ENCODE data around the gene GRN.
"Not testable (repeated sequence)": the region's sequence is repeated elsewhere in the genome, so short reads cannot be mapped to it uniquely, and the experiment has no call there.

The GRN gene

GRCh38 chr17:44338702-44339101, 6.4 kb upstream of the GRN start:
- intact Hi-C loops (cut with DNase I) = no loop called here
- no peak for DNase-seq

GRCh38 chr17:44340553-44340952, 4.5 kb upstream of the GRN start:
- intact Hi-C loops (cut with DNase I); DNase-seq: not testable (repeated sequence)

DNA sequence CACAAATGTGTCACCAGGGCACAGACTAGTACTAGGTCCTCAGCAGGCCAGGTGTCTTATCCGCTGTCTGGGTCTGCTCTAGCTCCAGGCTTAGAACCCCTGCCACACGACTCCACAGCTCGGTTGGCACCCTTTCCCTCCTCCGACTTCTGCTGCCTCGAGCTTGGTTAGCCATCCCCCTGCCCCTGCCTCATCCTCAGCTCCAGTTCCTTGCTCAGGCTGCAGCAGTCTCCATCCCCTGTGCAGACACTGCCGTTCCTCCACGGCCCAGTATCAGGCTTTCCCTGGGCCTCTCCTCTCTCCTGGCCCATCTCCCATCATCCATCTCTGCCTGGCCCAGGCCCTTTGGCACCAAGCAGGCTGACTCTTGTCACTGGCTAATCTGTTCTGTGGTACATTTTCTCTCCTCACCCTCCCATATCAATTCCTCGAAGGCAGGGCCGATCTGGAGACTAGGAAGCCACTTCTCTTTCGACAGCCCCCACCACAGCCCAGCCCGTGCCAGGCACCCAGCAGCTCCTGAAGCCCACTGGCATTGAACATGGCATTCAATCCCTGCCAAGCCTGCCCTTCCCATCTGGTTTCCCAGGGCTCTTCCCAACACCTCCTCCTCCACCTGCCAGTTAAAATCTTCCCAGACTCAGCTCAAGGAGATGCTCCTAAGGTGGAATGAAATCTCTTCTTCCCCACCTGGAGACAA, 1.4 kb upstream of the GRN start:
- DNase-seq = no peak
- intact Hi-C loops (cut with DNase I) = no loop called here

GRCh38 chr17:44345454-44346026, 438 bp downstream of the GRN start:
- intact Hi-C loops (cut with DNase I) = loop anchor here (5.0 kb wide), 1 partner anchor 133 kb away; no protein-coding TSS in a partner anchor

GRCh38 chr17:44346064-44346844, 1.2 kb downstream of the GRN start:
- DNase-seq = no peak
- intact Hi-C loops (cut with DNase I) = loop anchor here (5.0 kb wide), 1 partner anchor 134 kb away; no protein-coding TSS in a partner anchor

More at GRCh38 chr17:44345454-44346026, 438 bp downstream of the GRN start:
- peak; percentile 45 to 93 (median 78) for DNase-seq

- intact Hi-C loops (cut with DNase I) = loop anchor here (5.0 kb wide), 1 partner anchor 135 kb away; no protein-coding TSS in a partner anchor
These were observed 2.3 kb downstream of the GRN start for GRCh38 chr17:44347206-44348055.

GRCh38 chr17:44348234-44348987, 3.3 kb downstream of the GRN start:
- DNase-seq = peak in 27 of 42 donors; percentile 26 to 67 (median 50)
- intact Hi-C loops (cut with DNase I) = loop anchor here (5.0 kb wide), 1 partner anchor 136 kb away; no protein-coding TSS in a partner anchor

More at GRCh38 chr17:44347206-44348055, 2.3 kb downstream of the GRN start:
- not testable (repeated sequence) for DNase-seq

DNA sequence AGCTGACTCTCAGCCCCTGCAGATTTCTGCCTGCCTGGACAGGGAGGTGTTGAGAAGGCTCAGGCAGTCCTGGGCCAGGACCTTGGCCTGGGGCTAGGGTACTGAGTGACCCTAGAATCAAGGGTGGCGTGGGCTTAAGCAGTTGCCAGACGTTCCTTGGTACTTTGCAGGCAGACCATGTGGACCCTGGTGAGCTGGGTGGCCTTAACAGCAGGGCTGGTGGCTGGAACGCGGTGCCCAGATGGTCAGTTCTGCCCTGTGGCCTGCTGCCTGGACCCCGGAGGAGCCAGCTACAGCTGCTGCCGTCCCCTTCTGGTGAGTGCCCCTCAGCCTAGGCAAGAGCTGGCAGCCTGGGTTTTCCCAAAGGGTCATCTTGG, 3.9 kb downstream of the GRN start:
- DNase-seq = no peak
- intact Hi-C loops (cut with DNase I) = loop anchor here (5.0 kb wide), 1 partner anchor 137 kb away; no protein-coding TSS in a partner anchor

DNA sequence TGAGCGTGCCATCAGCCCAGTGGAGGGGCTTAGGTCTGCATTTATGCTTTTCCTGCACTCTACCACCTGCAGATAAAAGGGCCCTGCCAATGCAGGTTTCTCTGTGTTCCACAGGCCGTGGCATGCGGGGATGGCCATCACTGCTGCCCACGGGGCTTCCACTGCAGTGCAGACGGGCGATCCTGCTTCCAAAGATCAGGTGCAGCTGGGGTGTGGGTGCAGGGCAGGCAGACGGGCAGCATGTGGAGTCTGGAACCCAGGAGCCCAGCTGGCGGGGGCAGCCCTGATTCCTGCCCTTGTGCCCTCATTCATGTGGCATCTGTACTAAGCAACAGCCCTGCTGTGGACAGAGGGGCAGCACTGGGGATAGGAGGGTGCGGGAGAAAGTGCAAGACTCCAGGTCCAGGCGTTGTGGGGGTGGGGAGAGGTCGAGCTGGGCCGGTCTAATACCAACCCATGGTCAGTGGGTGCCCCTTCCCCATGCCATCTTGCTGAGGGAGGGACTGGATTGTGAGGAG, 4.5 kb downstream of the GRN start:
- DNase-seq = no peak
- intact Hi-C loops (cut with DNase I) = loop anchor here (5.0 kb wide), 1 partner anchor 137 kb away; no protein-coding TSS in a partner anchor

- intact Hi-C loops (cut with DNase I) = no loop called here
- DNase-seq = peak; percentile 66 to 90 (median 81)
These were observed 5.7 kb downstream of the GRN start for GRCh38 chr17:44350733-44351226.

DNA sequence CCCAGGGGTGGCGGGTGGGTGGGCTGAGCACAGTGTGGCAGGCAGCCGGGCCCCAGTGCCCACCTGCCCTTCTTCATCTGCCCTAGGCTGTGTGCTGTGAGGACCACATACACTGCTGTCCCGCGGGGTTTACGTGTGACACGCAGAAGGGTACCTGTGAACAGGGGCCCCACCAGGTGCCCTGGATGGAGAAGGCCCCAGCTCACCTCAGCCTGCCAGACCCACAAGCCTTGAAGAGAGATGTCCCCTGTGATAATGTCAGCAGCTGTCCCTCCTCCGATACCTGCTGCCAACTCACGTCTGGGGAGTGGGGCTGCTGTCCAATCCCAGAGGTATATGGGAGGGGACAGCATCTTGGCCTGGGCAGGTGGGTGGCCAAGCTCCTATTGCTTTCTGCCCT, 6.4 kb downstream of the GRN start:
- no peak for DNase-seq
- intact Hi-C loops (cut with DNase I) = no loop called here

DNA sequence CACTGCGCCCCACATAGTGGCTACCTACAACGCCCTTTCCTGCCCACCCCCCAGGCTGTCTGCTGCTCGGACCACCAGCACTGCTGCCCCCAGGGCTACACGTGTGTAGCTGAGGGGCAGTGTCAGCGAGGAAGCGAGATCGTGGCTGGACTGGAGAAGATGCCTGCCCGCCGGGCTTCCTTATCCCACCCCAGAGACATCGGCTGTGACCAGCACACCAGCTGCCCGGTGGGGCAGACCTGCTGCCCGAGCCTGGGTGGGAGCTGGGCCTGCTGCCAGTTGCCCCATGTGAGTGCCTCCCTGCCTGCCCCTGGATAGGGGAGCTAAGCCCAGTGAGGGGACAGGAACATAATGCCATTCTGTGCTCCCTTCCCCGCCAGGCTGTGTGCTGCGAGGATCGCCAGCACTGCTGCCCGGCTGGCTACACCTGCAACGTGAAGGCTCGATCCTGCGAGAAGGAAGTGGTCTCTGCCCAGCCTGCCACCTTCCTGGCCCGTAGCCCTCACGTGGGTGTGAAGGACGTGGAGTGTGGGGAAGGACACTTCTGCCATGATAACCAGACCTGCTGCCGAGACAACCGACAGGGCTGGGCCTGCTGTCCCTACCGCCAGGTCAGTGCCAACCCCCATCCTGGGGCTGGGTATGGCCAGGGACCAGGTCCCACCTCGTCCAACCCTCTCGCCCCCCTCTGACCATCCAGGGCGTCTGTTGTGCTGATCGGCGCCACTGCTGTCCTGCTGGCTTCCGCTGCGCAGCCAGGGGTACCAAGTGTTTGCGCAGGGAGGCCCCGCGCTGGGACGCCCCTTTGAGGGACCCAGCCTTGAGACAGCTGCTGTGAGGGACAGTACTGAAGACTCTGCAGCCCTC, 7.1 kb downstream of the GRN start:
- no peak for DNase-seq
- intact Hi-C loops (cut with DNase I) = no loop called here

DNA sequence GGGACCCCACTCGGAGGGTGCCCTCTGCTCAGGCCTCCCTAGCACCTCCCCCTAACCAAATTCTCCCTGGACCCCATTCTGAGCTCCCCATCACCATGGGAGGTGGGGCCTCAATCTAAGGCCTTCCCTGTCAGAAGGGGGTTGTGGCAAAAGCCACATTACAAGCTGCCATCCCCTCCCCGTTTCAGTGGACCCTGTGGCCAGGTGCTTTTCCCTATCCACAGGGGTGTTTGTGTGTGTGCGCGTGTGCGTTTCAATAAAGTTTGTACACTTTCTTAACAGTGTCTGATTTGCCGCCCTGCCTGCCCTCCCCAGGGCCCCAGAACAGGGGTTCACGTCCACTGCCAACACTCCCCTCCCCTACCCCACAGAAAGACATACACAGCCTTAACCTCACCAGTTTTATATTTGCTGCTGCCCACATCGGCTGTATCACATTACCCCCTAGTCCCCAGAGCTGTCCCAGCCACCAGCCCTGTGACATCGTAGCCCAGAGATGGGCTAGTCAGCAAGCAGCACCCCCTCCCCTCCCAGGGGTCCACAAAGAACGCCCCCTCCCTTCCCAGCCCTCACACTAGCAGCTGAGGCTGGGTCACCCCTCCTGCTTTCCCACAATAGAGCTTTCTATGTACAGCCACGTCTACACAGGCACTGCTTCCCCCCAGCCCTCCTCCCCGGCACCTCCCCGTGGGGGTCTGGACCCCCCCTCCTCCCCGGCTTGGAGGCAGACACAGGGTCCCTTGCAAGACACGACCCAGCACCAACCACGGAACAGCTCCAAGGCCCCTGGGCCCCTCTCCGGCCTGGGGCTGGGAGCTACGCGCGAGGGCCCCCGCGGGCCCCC, 7.9 kb downstream of the GRN start:
- no peak for DNase-seq
- intact Hi-C loops (cut with DNase I) = no loop called here

GRCh38 chr17:44353672-44354331, 8.7 kb downstream of the GRN start:
- intact Hi-C loops (cut with DNase I) = no loop called here
- DNase-seq = peak in 10 of 42 donors; percentile 11 to 53 (median 36)

Data from head of caudate nucleus (tissue), 42 donors.